HCT116 (cell line): ENCODE results near the gene RNF125. TPM values are rescaled to one million over a fixed set of nuclear protein-coding genes. Genes with fewer than 3 reads are reported as not detected.

Experiments used
- ATAC-seq: fragments of 200-7000 bp; cut with Tn5 transposase; 2 replicates; pipeline ENCODE4 v1.9.1; 2020; ENCODE audit warnings: mild to moderate bottlenecking, moderate library complexity
- BruUV-seq: library from RNA; stranded (reverse); fragments of 400-500 nt; replicated peaks from 2 replicates; lab custom pipeline; 2021; lab: Mats Ljungman, UMichigan
- CTCF ChIA-PET: fragments of 300-600 bp; sonication (Branson Sonifier 250); formaldehyde crosslinking; loops from one replicate; lab custom pipeline; 2021; ENCODE audit warnings: antibody characterized with exemption; lab: Charles Lee
- POLR2A ChIA-PET: fragments of 300-600, 350-600 bp; sonication (Branson Sonifier 250); formaldehyde crosslinking; loops from one replicate; lab custom pipeline; 2021; ENCODE audit warnings: antibody characterized with exemption; lab: Charles Lee
- RAD21 ChIA-PET, 2 experiments: fragments of 300-600 bp; sonication (Branson Sonifier 250); formaldehyde crosslinking; loops; one replicate each; lab custom pipeline; 2023; ENCODE audit warnings: low total read pairs in 2 of 2; ENCODE audit not compliant: uncharacterized antibody in 2 of 2, unreplicated experiment in 2 of 2, low non-redundant PET in 1 of 2; lab: Charles Lee
- DNase-seq: peaks from one replicate; pipeline ENCODE4 v3.0.0-alpha.2; 2010; ENCODE audit warnings: low read depth, low spot score
- H2AFZ ChIP-seq: fragments of 200-600 bp; shearing (Covaris generic), sonication (generic); 2 replicates; pipeline ENCODE4 v1.6.1; 2017; ENCODE audit warnings: low read depth, mixed run types, mixed read lengths, antibody characterized with exemption, low read length; ENCODE audit not compliant: poor library complexity, severe bottlenecking
- H3K27ac ChIP-seq: 2 replicates; pipeline ENCODE4 v1.5.1; 2012; ENCODE audit warnings: low read depth, low read length
- H3K27me3 ChIP-seq: fragments of 200-600 bp; sonication (generic); 2 replicates; pipeline ENCODE4 v1.6.1; 2016; ENCODE audit warnings: mixed run types, low read length, mixed read lengths; ENCODE audit not compliant: insufficient read depth
- H3K36me3 ChIP-seq, 2 experiments: fragments of 200-500 bp in 1 of 2; fragments of 200-600 bp in 1 of 2; sonication (Bioruptor generic) in 1 of 2; sonication (generic) in 1 of 2; 2 replicates each; pipeline versions ENCODE4 v1.5.1 to v1.6.1; 2014 to 2016; ENCODE audit warnings: low read length in 2 of 2, inconsistent platforms in 1 of 2, mixed read lengths in 1 of 2, mixed run types in 1 of 2; ENCODE audit not compliant: insufficient read depth in 2 of 2, control insufficient read depth in 1 of 2
- H3K4me1 ChIP-seq, 2 experiments: fragments of 200-600 bp in 1 of 2; sonication (generic) in 1 of 2; 2 replicates each; pipeline versions ENCODE4 v1.5.1 to v1.6.1; 2012 to 2017; ENCODE audit warnings: low read length in 2 of 2, inconsistent platforms in 1 of 2, mild to moderate bottlenecking in 1 of 2, mixed read lengths in 1 of 2, mixed run types in 1 of 2, moderate library complexity in 1 of 2; ENCODE audit not compliant: insufficient read depth in 2 of 2, control insufficient read depth in 1 of 2
- H3K4me2 ChIP-seq: fragments of 200-600 bp; sonication (generic); 2 replicates; pipeline ENCODE4 v1.6.1; 2017; ENCODE audit warnings: mixed run types, low read length, mixed read lengths
- H3K4me3 ChIP-seq, 2 experiments: fragments of 200-600 bp in 1 of 2; sonication (generic) in 1 of 2; replicated peaks in 1 of 2; 2 replicates each; pipeline ENCODE4 v1.5.1; 2011 to 2016; ENCODE audit warnings: low read length in 2 of 2, control low read depth in 1 of 2, low read depth in 1 of 2, mild to moderate bottlenecking in 1 of 2, mixed read lengths in 1 of 2, mixed run types in 1 of 2
- H3K79me2 ChIP-seq: fragments of 200-600 bp; sonication (generic); 2 replicates; pipeline ENCODE4 v1.6.1; 2017; ENCODE audit warnings: mild to moderate bottlenecking, mixed run types, low read length, moderate library complexity, mixed read lengths; ENCODE audit not compliant: insufficient read depth
- H3K9ac ChIP-seq: fragments of 200-600 bp; sonication (generic); 2 replicates; pipeline ENCODE4 v1.6.1; 2016; ENCODE audit warnings: low read length, mixed read lengths
- H3K9me2 ChIP-seq: fragments of 200-600 bp; sonication (generic), shearing (Covaris generic); 2 replicates; pipeline ENCODE4 v1.6.1; 2017; ENCODE audit warnings: mixed run types, mild to moderate bottlenecking, moderate library complexity; ENCODE audit not compliant: insufficient read depth
- H3K9me3 ChIP-seq, 2 experiments: fragments of 200-500 bp in 1 of 2; fragments of 200-600 bp in 1 of 2; sonication (Bioruptor generic) in 1 of 2; sonication (generic) in 1 of 2; 2 replicates each; pipeline ENCODE4 v1.6.1; 2014 to 2017; ENCODE audit warnings: low read length in 2 of 2, mixed read lengths in 2 of 2, inconsistent platforms in 1 of 2, low read depth in 1 of 2, mild to moderate bottlenecking in 1 of 2, mixed run types in 1 of 2, moderate library complexity in 1 of 2; ENCODE audit not compliant: control insufficient read depth in 1 of 2, insufficient read depth in 1 of 2
- H4K20me1 ChIP-seq: fragments of 200-600 bp; sonication (generic), shearing (Covaris generic); 2 replicates; pipeline ENCODE4 v1.6.1; 2017; ENCODE audit warnings: mixed run types, mild to moderate bottlenecking, moderate library complexity; ENCODE audit not compliant: insufficient read depth
- CBX3 ChIP-seq: IDR thresholded peaks from 2 replicates; pipeline ENCODE4 v1.6.1; 2012; ENCODE audit warnings: low read depth
- FOSL1 ChIP-seq: IDR thresholded peaks from 2 replicates; pipeline ENCODE4 v1.6.1; 2012; ENCODE audit warnings: low read depth
- REST ChIP-seq: IDR thresholded peaks from 2 replicates; pipeline ENCODE4 v1.6.1; 2012; ENCODE audit warnings: low read depth
- intact Hi-C: fragments of 100-400 bp; cut with micrococcal nuclease; formaldehyde crosslinking; loops from 2 replicates; pipeline ENCODE4 v1.10.0; 2022
- total RNA-seq: library from RNA; stranded (reverse); gene quantifications from one replicate; pipeline ENCODE4 v1.2.1, GENCODE V29; 2021; ENCODE audit not compliant: unreplicated experiment

RNF125 gene
- total RNA-seq, 1 experiment from 2014 or later: 7.4 TPM

- TF ChIP-seq REST: no peak
- TF ChIP-seq FOSL1: no peak
Observed at GRCh38 chr18:31977270-31977872, 41.3 kb upstream of the RNF125 start (continued).

GRCh38 chr18:31978616-31979015, 40.0 kb upstream of the RNF125 start:
- no peak for ATAC-seq
- Histone ChIP-seq H3K27ac (no peak overlapping the region), H3K79me2 (no peaks in the 10 kb centered on the region), H4K20me1 (no peaks in the 10 kb centered on the region), H2AFZ (no peak overlapping the region), H3K27me3 (no peaks in the 10 kb centered on the region), H3K9ac (no peak overlapping the region), H3K4me3 (no peak overlapping the region), H3K9me2 (no peaks in the 10 kb centered on the region), H3K36me3 (no peaks in the 10 kb centered on the region), H3K4me2 (no peak overlapping the region), H3K4me1 (no peaks in the 10 kb centered on the region), H3K9me3 (peaks cover 5 to 31% of the 10 kb centered on the region in 2 experiments; a peak in 2 of 4 replicates)
- peak; percentile 64; the same call in 1 of the 2 replicates for TF ChIP-seq CBX3
- TF ChIP-seq REST: no peak
- CTCF ChIA-PET: no interaction called here
- no TSS peak for BruUV-seq
- intact Hi-C loops: no loop called here
- POLR2A ChIA-PET: no interaction called here
- no peak for DNase-seq
- RAD21 ChIA-PET: no interaction called here
